NCI-H1048 (cell line): ENCODE data around the gene EPHX1.
"Not testable (repeated sequence)": the region's sequence is repeated elsewhere in the genome, so short reads cannot be mapped to it uniquely, and the experiment has no call there.

Source experiments
- DNase-seq: peaks from one replicate; lab custom pipeline; 2025; lab: John Stamatoyannopoulos, UW

EPHX1 gene

DNA sequence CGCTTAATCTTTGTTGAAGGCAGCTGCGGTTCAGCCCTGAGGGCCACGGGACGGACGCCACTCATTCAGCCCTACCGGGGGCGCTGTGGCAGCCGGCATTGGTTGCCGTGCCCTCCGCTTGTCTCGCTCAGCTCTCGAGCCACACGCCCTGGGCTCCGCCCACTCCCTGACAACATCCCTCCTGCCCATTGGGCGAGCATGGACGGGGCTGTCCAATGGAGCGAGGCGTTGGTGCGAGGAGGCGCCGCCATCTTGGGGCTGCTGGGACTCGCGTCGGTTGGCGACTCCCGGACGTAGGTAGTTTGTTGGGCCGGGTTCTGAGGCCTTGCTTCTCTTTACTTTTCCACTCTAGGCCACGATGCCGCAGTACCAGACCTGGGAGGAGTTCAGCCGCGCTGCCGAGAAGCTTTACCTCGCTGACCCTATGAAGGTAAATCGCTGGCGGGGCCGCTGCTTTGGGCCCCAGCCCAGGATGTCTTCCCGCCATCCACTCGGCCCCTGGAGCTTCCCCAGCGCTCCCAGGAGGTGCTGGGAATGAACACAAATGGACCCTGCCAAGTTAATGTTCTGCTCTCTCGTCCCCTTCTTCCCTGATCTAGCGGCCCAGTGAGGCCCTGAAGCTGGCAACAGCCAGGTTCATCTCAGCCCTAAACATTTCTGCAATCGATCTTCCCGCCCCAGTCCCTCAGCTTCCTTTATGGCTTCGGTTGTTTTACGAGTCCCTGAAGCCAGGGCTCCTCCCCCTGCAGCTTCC lies 32.2 kb upstream of the EPHX1 start, which contains the start of gene SRP9:
SRP9 (plus strand) TSS at position 244 of the 754 bp plus-strand sequence; CDS start at position 359, 115 bp downstream.
- DNase-seq = peak; percentile 100

DNA sequence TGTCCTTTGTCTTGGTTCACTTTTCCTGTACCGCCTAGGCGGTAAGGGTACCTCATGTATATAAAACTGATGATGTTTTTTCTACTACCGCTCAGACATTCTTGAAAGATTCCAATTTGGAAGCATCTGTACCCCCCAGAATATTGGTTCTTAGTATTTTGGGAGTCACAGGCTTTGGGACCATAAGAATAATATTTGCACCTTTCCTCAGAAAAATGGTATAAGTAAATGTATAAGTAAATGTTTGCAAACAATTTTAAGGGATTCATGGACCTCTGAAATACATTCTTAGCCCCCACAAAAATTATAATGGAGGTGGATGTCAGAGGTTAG lies 31.6 kb upstream of the EPHX1 start:
- no peak for DNase-seq

DNA sequence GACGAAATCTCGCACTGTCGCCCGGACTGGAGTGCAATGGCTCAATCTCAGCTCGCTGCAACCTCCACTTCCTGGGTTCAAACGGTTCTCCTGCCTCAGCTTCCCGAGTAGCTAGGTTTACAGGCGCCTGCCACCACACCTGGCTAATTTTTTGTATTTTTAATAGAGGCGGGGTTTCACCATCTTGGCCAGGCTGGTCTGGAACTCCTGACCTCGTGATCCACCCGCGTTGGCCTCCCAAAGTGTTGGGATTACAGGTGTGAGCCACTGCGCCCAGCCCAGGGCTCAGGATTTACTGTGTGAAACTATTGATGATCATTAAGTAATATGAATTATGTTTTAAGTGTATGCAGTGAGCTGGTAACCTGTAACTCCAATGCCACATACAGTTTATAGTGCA lies 30.8 kb upstream of the EPHX1 start:
- DNase-seq = not testable (repeated sequence)

DNA sequence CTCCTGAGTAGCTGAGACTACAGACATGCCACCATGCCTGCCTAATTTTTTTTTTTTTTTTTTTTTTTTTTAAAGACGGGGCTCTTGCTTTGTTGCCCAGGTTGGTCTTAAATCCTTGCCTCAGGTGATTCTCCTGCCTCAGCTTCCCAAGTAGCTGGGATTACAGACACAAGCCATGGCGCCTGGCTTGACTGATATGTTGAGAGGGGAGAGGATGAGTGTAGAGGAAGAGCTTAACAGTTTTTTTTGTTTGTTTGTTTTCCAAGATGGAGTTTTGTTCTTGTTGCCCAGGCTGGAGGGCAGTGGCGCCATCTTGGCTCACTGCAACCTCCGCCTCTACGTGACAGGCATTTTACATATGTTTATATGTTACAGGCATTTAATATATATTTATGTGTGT lies 29.8 kb upstream of the EPHX1 start:
- DNase-seq = no peak

DNA sequence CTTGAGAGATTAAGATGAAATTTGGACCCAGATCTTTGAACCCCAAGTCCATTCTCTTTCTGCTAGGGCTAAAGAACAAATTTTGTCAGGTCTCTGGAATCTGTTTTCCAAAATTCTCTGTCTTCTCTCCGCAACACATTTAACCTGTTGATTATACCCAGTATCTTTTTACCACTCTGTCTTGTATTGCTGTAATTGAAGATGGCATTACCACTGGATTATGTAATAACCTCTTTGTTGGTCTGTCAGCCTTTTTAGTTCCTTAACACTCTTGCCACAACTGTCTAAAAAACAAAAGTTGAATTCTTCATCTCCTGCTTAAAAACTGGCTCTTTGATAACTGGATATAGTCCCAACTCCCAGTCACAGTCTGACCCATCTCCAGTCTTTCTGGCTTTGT lies 29.3 kb upstream of the EPHX1 start:
- DNase-seq = no peak

DNA sequence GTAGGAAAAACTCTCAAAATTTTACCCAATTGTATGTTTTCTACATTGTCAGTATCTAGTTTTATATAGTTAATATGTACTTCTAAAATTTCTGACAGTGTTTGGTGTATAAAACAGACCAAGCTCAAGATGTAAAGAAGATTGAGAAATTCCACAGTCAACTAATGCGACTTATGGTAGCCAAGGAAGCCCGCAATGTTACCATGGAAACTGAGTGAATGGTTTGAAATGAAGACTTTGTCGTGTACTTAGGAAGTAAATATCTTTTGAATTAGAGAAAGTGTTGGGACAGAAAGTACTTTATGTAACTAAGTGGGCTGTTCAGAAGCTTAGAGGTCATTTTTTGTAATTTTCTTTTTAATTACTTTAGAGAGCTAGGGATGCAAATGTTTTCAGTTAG lies 20.8 kb upstream of the EPHX1 start:
- DNase-seq = not testable (repeated sequence)

DNA sequence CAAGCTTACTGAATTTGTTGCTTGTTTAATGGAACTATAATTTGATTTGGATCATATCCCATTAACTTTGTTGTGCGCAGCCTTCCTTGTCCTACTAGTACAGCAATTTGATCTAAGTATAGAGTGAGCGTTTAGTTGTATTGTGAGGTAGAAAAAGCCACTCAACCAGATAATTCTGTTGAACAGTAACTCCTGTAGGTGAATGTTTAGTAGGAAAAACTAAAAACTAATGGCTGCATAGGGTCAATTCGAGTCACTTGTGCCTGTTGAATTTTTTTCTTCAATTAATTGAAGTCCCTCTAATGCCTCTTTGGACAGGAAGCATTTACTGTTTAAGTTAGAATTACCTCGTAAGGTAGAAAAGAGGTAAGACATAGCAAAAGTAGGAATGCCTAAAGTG lies 15.0 kb upstream of the EPHX1 start:
- no peak for DNase-seq

DNA sequence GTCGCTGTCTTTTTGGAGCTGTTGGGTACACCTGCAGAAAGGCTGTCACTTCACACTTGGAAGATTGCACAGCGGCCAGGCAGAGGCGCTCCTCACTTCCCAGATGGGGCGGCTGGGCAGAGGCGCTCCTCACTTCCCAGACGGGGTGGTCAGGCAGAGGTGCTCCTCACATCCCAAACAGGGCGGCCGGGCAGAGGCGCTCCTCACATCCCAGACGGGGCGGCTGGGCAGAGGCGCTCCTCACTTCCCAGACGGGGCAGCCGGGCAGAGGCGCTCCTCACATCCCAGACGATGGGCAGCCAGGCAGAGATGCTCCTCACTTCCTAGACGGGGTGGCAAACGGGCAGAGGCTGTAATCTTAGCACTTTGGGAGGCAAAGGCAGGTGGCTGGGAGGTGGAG lies 13.8 kb upstream of the EPHX1 start:
- not testable (repeated sequence) for DNase-seq

DNA sequence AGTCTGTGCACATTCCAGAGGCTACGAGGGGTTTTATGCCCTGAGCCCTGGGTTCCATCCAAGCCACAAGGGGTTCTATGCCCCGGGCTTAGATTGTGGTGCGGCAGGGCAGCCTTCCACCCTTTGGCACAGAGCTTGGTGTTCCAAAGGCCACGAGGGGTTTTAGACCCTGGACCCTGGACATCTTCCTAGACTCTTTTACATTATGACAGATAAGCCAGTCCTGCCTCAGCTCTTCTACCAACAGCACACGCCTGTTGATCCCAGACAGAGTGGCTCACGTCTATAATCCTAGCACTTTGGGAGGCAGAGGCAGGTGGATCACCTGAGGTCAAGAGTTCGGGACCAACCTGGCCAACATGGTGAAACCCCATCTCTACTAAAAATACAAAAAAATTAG lies 8.8 kb upstream of the EPHX1 start:
- not testable (repeated sequence) for DNase-seq

DNA sequence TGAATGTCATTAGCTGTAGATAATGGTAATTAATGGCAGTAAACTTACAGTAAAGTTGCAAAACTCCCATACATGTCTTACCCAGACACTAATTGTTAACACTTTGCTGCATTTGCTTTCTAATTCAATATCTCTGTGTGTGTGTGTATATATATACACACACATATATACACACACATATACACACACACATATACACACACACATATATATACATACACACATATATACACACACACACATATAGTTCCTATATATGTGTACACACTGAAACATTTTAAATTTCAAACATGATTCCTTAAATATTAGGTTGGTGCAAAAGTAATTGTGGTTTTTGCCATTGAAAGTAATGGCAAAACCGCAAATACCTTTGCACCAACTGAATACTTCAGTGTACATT lies 3.7 kb upstream of the EPHX1 start:
- DNase-seq = no peak

DNA sequence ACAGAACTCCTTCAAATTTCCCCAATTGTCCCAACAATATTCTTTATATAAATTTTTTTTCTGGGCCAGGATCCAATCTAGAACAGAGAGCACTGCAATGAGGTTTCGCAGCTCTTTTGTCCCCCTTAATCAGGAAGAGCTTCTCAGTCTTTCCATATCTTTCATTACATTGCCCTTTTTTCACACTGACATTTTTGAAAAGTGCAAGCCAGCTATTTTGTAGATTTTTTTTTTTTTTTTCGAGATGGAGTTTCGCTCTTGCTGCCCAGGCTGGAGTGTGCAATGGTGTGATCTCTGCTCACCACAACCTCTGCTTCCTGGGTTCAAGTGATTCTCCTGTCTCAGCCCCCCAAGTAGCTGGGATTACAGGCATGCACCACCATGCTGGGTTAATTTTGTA lies 3.2 kb upstream of the EPHX1 start:
- not testable (repeated sequence) for DNase-seq

DNA sequence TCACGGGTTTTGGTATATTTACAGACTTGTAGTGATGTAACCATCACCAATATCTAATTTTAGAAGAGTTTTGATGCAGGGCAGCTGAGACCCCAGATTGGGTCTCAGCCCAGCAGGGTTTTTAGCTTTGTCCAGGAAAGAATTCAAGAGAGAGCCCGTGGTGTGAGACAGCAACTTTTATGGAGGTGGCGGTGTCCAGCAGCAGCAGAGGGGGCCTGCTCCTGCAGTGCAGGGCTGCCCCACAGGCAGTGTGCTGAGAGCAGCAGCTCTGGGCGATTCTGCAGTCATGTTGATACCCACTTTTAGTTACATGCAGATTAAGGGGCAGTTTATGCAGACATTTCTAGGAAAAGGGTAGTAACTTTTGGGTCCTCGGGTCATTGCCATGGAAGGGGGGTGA lies 1.8 kb upstream of the EPHX1 start:
- DNase-seq = no peak

DNA sequence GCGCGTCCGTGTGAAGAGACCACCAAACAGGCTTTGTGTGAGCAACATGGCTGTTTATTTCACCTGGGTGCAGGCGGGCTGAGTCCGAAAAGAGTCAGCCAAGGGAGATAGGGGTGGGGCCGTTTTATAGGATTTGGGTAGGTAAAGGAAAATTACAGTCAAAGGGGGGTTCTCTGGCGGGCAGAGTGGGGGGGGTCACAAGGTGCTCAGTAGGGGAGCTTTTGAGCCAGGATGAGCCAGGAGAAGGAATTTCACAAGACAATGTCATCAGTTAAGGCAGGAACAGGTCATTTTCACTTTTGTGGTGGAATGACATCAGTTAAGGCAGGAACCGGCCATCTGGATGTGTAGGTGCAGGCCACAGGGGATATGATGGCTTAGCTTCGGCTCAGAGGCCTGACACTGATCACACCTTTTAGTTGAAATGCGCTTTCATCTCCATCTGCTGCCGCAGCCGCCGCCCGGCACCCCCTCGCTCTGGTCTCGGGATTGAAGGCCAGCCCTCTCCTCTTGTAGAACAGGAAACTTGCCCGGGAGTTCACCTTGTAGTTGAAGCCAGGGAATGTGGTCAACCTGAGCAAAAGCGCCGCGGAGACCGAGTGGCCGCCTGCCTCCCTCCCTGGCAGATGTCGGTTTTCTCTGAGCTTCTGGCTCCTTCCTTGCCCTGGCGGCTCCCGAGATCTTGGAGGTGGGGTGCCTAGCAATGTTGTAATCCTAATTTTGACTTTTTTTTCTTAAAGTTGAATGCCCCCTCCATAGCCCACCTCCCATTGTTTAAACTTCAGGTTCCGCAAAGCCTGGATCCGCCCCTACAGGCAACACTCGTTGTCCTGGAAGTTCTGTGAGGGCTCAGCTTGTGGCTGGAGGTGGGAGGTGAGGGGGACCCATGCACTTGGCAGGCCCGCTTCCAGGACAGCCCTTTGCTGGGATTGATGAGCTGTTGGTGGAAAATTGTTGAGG lies 935 bp downstream of the EPHX1 start:
- DNase-seq = not testable (repeated sequence)

DNA sequence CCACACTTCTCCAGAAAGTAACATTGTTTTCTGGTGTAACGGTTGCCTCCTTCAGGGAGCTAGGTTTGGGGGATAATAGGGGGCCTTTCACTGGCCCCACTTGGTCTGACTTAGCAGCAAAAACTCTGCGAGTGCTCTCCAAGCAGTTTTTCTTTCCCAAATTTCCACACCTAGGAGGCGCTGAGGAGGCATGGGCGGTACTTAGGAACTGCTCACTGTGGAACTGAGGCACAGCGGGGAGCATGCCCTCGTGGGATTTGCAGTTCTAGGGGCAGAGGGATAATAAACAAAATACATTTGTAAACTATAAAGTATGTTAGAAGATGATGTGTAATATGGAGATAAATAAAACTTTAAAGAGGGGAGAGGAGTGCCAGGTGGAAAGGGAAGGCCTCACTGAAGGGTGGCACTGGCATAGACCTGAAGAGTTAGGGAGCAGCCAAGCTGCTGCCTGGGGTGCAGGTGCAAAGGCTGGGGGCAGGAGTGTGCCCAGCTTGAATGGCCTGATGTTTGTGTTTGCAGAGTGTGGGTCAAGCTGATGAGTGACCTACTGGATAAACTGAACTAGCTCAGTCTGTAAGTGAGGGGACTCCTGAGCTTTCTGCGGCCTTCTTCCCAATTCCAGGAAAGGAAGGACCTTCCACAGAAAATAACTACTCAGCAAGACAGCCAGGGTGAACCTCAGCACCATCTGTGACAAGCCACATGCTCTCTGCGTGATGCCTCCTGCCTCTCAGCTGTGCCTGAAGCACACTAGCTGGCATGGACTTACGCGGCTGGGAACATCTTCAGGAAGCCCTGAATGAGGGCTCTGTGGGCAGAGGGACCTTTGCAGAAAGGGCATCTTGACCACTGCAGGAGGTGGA lies 1.9 kb downstream of the EPHX1 start:
- DNase-seq = no peak

DNA sequence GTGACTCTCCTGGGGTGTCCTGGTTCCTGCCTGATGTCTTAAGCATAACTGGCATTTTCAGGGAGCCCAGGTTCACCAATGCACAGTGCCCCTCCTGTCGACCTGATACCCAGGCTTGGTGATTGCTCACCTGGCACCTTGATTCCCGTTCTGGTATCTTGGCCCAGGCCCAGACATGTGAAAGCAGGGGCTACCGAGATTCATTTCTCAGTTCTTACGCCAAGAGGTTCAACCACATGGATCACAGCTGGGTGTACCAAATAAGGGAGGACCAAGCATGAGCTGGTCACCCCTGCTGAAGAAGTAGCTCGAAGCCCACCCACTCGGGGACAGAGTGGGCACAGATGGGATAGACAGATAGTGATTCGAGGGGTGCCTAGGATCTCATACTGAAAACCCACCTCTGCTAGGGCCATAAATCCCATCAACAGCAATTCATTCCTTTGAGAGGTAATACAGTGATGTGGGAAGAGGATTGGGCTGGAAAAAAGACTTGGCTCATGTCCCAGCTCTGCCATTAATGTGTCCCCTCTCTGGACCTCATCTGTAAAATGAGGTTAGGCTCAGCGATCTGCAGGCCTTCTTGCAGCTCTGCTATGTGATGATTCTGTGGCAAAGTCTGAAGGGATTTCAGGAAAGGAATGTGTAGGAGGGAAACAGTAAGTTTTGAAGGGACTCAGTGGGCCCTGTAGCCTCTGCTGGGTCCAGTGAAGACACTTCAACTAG lies 2.7 kb downstream of the EPHX1 start:
- no peak for DNase-seq

DNA sequence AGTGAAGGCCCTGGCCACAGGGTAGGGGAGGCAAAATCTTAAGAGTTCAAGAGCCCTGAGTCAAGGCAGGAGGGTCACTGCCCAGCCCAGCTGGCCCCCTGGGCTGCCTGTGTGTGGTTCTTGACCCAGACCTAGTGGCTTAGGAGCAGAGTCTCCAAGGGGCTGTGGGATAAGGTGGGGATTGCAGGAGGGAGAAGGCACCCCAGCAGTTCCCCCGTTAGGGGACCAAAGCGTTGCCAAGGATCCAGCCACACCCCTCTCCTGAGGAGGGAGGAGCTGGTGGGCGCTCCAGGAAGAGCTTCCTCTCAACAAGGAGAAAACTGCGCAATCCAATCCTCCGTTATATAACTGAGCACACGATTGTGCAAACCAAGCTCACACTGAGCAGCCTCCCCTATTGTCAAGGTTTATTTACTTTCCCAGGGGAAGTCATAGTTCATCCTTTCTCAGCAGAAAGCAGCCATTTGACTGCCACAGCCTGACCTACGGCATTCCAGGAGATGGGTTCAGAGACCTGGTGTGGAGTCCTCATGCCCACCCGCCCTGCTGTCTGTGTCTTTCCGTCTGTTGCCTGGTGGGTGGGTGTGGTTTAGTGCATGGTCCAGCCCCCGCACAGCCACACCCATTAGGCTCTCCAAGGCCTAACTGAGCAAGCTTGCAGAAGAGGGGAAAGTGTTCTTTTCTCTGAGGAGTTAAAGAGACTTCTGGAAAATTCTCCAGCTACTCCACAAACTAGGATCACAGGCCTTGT lies 3.5 kb downstream of the EPHX1 start:
- no peak for DNase-seq

DNA sequence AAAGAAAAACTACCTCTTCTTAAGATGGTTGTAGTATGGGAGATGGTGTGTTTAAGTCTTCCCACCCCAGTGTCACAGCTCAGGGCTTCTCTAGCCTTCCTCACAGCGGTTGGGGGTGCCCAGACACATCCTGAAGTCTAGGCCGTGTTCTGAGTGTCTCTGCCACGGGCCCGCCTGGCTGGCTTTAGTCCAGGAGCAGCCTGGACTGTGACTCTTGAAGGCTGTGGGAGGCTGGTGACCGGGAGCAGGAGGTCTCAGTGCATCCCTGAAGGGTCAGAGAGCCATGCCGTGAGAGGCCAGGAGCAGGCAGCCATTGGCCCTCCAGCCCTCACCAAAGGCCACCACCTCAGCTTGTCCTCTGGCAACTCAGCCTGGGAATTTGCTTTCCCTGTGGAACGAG lies 4.5 kb downstream of the EPHX1 start:
- no peak for DNase-seq

DNA sequence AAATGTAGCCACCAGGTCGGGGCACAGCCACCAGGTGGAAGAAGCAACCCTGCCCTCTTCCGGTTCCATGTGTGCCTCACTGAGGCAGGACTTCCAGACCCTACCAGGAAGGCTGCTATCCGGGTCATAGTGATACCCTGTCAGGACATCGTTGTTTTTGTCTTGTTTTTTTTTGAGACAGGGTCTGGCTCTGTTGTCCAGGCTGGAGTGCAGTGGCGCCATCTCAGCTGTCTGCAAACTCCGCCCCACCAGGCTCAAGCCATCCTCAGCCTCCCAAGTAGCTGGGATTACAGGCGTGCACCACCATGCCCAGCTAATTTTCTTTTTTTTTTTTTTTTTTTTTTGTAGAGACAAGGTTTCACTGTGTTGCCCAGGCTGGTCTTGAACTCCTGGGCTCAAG lies 5.2 kb downstream of the EPHX1 start:
- not testable (repeated sequence) for DNase-seq

DNA sequence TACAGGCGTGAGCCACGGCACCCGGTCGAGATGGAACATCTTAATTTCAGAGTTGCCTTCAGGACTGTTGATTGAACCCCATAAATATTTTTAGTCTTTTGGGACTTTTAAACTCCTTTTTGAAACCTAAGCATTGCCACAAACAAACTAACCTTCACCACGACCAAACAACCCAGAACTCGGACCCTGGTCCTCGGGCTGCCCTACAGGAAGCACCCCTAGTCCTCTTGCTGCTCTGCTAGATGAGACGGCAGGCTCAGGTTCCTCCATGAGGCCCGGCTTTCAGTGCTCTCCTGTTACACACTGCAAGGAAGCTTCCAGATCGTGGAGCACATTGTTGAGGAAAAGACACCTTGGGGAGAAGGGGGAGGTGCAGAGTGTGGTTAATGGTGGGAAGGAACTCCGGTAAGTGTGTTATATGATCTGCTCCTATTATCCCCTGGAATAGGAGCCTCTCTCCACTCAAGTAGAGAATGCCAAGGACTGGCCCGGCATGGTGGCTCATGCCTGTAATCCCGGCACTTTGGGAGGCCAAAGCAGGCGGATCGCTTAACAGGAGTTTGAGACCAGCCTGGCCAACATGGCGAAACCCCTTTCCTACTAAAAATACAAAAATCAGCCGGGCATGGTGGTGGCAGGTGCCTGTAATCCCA lies 5.7 kb downstream of the EPHX1 start:
- no peak for DNase-seq
